ENCODE measurements around the gene SUPT16H.

The SUPT16H gene

GRCh38 chr14:21399311-21399870, 15.6 kb upstream of the SUPT16H start:
- Histone ChIP-seq H3K36me3 (peaks cover 100% of the 10 kb centered on the region), H3K27me3 (no peaks in the 10 kb centered on the region), H3K9me3 (no peaks in the 10 kb centered on the region), H3K4me3 (ENCODE audit: low read depth in 1 of 2, low read length in 1 of 2) (no peak overlapping the region), H3K4me1 (ENCODE audit: control insufficient read depth in 1 of 2, insufficient read depth in 1 of 2, low read depth in 1 of 2, low read length in 1 of 2) (no peaks in the 10 kb centered on the region), H3K27ac (no peak overlapping the region)
- TF ChIP-seq CTCF (IDR thresholded peaks at IDR 0.05): no peak

- H3K36me3 ChIP-seq: peaks cover 100% of the 10 kb centered on the region
- H3K27ac ChIP-seq: no peak overlapping the region
- no peaks in the 10 kb centered on the region for H3K27me3 ChIP-seq
- no peak overlapping the region for H3K4me3 ChIP-seq (ENCODE audit: low read depth in 1 of 2, low read length in 1 of 2)
- TF ChIP-seq CTCF (IDR thresholded peaks at IDR 0.05): no peak
- H3K9me3 ChIP-seq: no peaks in the 10 kb centered on the region
- H3K4me1 ChIP-seq (ENCODE audit: control insufficient read depth in 1 of 2, insufficient read depth in 1 of 2, low read depth in 1 of 2, low read length in 1 of 2): no peaks in the 10 kb centered on the region
These were observed 15.1 kb upstream of the SUPT16H start for GRCh38 chr14:21398901-21399300.

- Histone ChIP-seq H3K9me3 (no peaks in the 10 kb centered on the region), H3K4me3 (ENCODE audit: low read depth in 1 of 2, low read length in 1 of 2) (no peak overlapping the region), H3K36me3 (peaks cover 100% of the 10 kb centered on the region), H3K4me1 (ENCODE audit: control insufficient read depth in 1 of 2, insufficient read depth in 1 of 2, low read depth in 1 of 2, low read length in 1 of 2) (no peaks in the 10 kb centered on the region), H3K27ac (no peak overlapping the region), H3K27me3 (no peaks in the 10 kb centered on the region)
- TF ChIP-seq CTCF (IDR thresholded peaks at IDR 0.05): no peak
These were observed 11.6 kb upstream of the SUPT16H start for GRCh38 chr14:21395450-21395849.

- Histone ChIP-seq H3K4me3 (ENCODE audit: low read depth in 1 of 2, low read length in 1 of 2) (peak overlapping the region in 1 of 2 experiments; percentile 84), H3K36me3 (peaks cover 45% of the 10 kb centered on the region), H3K4me1 (ENCODE audit: control insufficient read depth in 1 of 2, insufficient read depth in 1 of 2, low read depth in 1 of 2, low read length in 1 of 2) (peaks cover 20 to 21% of the 10 kb centered on the region in 2 experiments), H3K27me3 (no peaks in the 10 kb centered on the region), H3K9me3 (no peaks in the 10 kb centered on the region), H3K27ac (peak overlapping the region; percentile 88)
- no peak for TF ChIP-seq CTCF (IDR thresholded peaks at IDR 0.05)
These were observed 1.5 kb upstream of the SUPT16H start for GRCh38 chr14:21385188-21385904.

GRCh38 chr14:21384494-21384851, 654 bp upstream of the SUPT16H start:
- Histone ChIP-seq H3K4me3 (ENCODE audit: low read depth in 1 of 2, low read length in 1 of 2) (peak overlapping the region; percentile 77 to 84), H3K27me3 (no peaks in the 10 kb centered on the region), H3K9me3 (no peaks in the 10 kb centered on the region), H3K36me3 (peaks cover 36% of the 10 kb centered on the region), H3K4me1 (ENCODE audit: control insufficient read depth in 1 of 2, insufficient read depth in 1 of 2, low read depth in 1 of 2, low read length in 1 of 2) (peaks cover 20 to 21% of the 10 kb centered on the region in 2 experiments), H3K27ac (peak overlapping the region; percentile 88)
- TF ChIP-seq CTCF (IDR thresholded peaks at IDR 0.05): no peak
